IMR-90 (cell line): ENCODE results near the gene ONECUT2. TPM values are rescaled to one million over a fixed set of nuclear protein-coding genes. Genes with fewer than 3 reads are reported as not detected.

Experiments used
- ATAC-seq: fragments of 200-7000 bp; cut with Tn5 transposase; 2 replicates; pipeline ENCODE4 v1.9.1; 2020; ENCODE audit warnings: low read depth, mild to moderate bottlenecking, moderate library complexity
- BruUV-seq: library from RNA; stranded (reverse); fragments of 400-500 nt; replicated peaks from 2 replicates; lab custom pipeline; 2021; lab: Mats Ljungman, UMichigan
- CTCF ChIA-PET: fragments of 300-600 bp; formaldehyde crosslinking; extraction: SDS; loops from one replicate; lab custom pipeline; 2021; ENCODE audit warnings: antibody characterized with exemption; lab: Yijun Ruan, JAX
- POLR2A ChIA-PET: fragments of 300-600 bp; sonication (Branson Sonifier 250); formaldehyde crosslinking; loops from one replicate; lab custom pipeline; 2022; ENCODE audit warnings: antibody characterized with exemption; ENCODE audit not compliant: unreplicated experiment; lab: Charles Lee
- DNase-seq: peaks from one replicate; pipeline ENCODE4 v3.0.0; 2013
- H2AFZ ChIP-seq: replicated peaks from 2 replicates; pipeline ENCODE3; 2013; ENCODE audit warnings: low read length, mild to moderate bottlenecking; ENCODE audit not compliant: poor library complexity
- H2AK5ac ChIP-seq: 2 replicates; pipeline ENCODE4 v1.6.1; 2013; ENCODE audit warnings: low read depth, low read length, inconsistent platforms
- H2AK9ac ChIP-seq: replicated peaks from 2 replicates; pipeline ENCODE3; 2013; ENCODE audit warnings: mild to moderate bottlenecking, low read depth, low read length, moderate library complexity; ENCODE audit not compliant: poor library complexity
- H2BK120ac ChIP-seq: 2 replicates; pipeline ENCODE4 v1.6.1; 2013; ENCODE audit warnings: low read depth, low read length, inconsistent platforms
- H2BK15ac ChIP-seq: 3 replicates; pipeline ENCODE4 v1.6.1; 2013; ENCODE audit warnings: low read depth, low read length, inconsistent platforms
- H2BK20ac ChIP-seq: 2 replicates; pipeline ENCODE4 v1.6.1; 2013; ENCODE audit warnings: low read depth, mild to moderate bottlenecking, inconsistent platforms, low read length, moderate library complexity
- H2BK5ac ChIP-seq: 2 replicates; pipeline ENCODE4 v1.6.1; 2013; ENCODE audit warnings: mild to moderate bottlenecking, low read depth, low read length, inconsistent platforms; ENCODE audit not compliant: poor library complexity, severe bottlenecking
- H3K14ac ChIP-seq: replicated peaks from 2 replicates; pipeline ENCODE4 v1.6.1; 2013; ENCODE audit warnings: low read depth, low read length, inconsistent platforms
- H3K18ac ChIP-seq: 2 replicates; pipeline ENCODE4 v1.6.1; 2013; ENCODE audit warnings: low read depth, low read length, control low read depth
- H3K23ac ChIP-seq: 2 replicates; pipeline ENCODE4 v1.6.1; 2013; ENCODE audit warnings: low read depth, low read length, inconsistent platforms
- H3K27ac ChIP-seq: 2 replicates; pipeline ENCODE4 v1.5.1; 2013; ENCODE audit warnings: mild to moderate bottlenecking, control low read depth, low read length; ENCODE audit not compliant: insufficient read depth
- H3K27me3 ChIP-seq: 2 replicates; pipeline ENCODE4 v1.6.1; 2013; ENCODE audit warnings: low read length; ENCODE audit not compliant: control insufficient read depth, insufficient read depth
- H3K36me3 ChIP-seq: 2 replicates; pipeline ENCODE4 v1.6.1; 2013; ENCODE audit warnings: low read length, mixed read lengths; ENCODE audit not compliant: control insufficient read depth, insufficient read depth
- H3K4ac ChIP-seq: 2 replicates; pipeline ENCODE4 v1.6.1; 2013; ENCODE audit warnings: low read depth, low read length, inconsistent platforms
- H3K4me1 ChIP-seq: 2 replicates; pipeline ENCODE4 v1.6.1; 2013; ENCODE audit warnings: low read length, mixed read lengths; ENCODE audit not compliant: control insufficient read depth, insufficient read depth
- H3K4me2 ChIP-seq: 2 replicates; pipeline ENCODE4 v1.6.1; 2013; ENCODE audit warnings: low read depth, mild to moderate bottlenecking, control low read depth, low read length, moderate library complexity
- H3K4me3 ChIP-seq: 2 replicates; pipeline ENCODE4 v1.5.1; 2013; ENCODE audit warnings: low read depth, mild to moderate bottlenecking, control low read depth, low read length, moderate library complexity; ENCODE audit not compliant: insufficient read depth
- H3K56ac ChIP-seq: 2 replicates; pipeline ENCODE4 v1.6.1; 2013; ENCODE audit warnings: low read length, inconsistent platforms; ENCODE audit not compliant: insufficient read depth; ENCODE audit errors: extremely low read depth
- H3K79me1 ChIP-seq, 2 experiments: 2 replicates each; pipeline ENCODE4 v1.6.1; 2013; ENCODE audit warnings: low read length in 2 of 2, inconsistent platforms in 1 of 2, low read depth in 1 of 2
- H3K9ac ChIP-seq: 2 replicates; pipeline ENCODE4 v1.6.1; 2013; ENCODE audit warnings: low read depth, low read length, control low read depth
- H3K9me1 ChIP-seq: 2 replicates; pipeline ENCODE4 v1.6.1; 2013; ENCODE audit warnings: low read length, inconsistent platforms; ENCODE audit not compliant: insufficient read depth
- H3K9me3 ChIP-seq: 2 replicates; pipeline ENCODE4 v1.6.1; 2013; ENCODE audit warnings: low read length; ENCODE audit not compliant: control insufficient read depth, insufficient read depth
- H4K20me1 ChIP-seq: 2 replicates; pipeline ENCODE4 v1.6.1; 2013; ENCODE audit warnings: low read length, inconsistent platforms; ENCODE audit not compliant: insufficient read depth
- H4K5ac ChIP-seq: 2 replicates; pipeline ENCODE4 v1.6.1; 2013; ENCODE audit warnings: mild to moderate bottlenecking, low read depth, low read length, control low read depth
- H4K8ac ChIP-seq, 2 experiments: 2 replicates each; pipeline ENCODE4 v1.6.1; 2013; ENCODE audit warnings: low read depth in 2 of 2, low read length in 2 of 2, control low read depth in 1 of 2, inconsistent platforms in 1 of 2
- H4K91ac ChIP-seq: 2 replicates; pipeline ENCODE4 v1.6.1; 2013; ENCODE audit warnings: low read depth, low read length, inconsistent platforms; ENCODE audit not compliant: insufficient read depth
- CEBPB ChIP-seq: IDR thresholded peaks from 2 replicates; pipeline ENCODE4 v1.6.1; 2012; ENCODE audit warnings: low read depth, low read length, improper control_type of control experiment
- WGBS, 2 experiments: methylation state at CpG; one replicate each; pipeline versions ENCODE4 v1.1.5 to v1.1.7; 2013; ENCODE audit warnings: missing lambda C conversion rate in 2 of 2; ENCODE audit not compliant: insufficient read length in 1 of 2; ENCODE audit errors: extremely low coverage in 2 of 2; 5-methylcytosine and 5-hydroxymethylcytosine counted together
- dilution Hi-C: fragments of 300-500 bp; cut with HindIII; formaldehyde crosslinking; loops from one replicate; pipeline ENCODE4 v1.14.3; 2018; ENCODE audit warnings: low sequenced_read_pairs; ENCODE audit not compliant: unreplicated experiment
- in situ Hi-C: fragments of 300-500 bp; cut with MboI; formaldehyde crosslinking; loops from 3 replicates; pipeline ENCODE4 v1.14.3; 2019; ENCODE audit warnings: low sequenced_read_pairs, inconsistent platforms, mixed read lengths
- intact Hi-C: fragments of 100-400 bp; cut with micrococcal nuclease; formaldehyde crosslinking; loops from 2 replicates; pipeline ENCODE4 v1.10.0; 2022
- polyA plus RNA-seq, 3 experiments: library from polyadenylated mRNA; depleted of rRNA; stranded (reverse); fragments of >200 nt; gene quantifications; 2 replicates each; pipeline ENCODE4 v1.2.3, GENCODE V29; 2012; ENCODE audit warnings: low replicate concordance in 1 of 3
- total RNA-seq: library from RNA; depleted of rRNA; stranded (reverse); fragments of >200 nt; gene quantifications from 2 replicates; pipeline ENCODE4 v1.2.3, GENCODE V29; 2012

The ONECUT2 gene
- total and polyA plus RNA-seq, 2 of the 4 experiments (the other 2 are of a cell fraction), result under 0.01 to 0.02 TPM

DNA sequence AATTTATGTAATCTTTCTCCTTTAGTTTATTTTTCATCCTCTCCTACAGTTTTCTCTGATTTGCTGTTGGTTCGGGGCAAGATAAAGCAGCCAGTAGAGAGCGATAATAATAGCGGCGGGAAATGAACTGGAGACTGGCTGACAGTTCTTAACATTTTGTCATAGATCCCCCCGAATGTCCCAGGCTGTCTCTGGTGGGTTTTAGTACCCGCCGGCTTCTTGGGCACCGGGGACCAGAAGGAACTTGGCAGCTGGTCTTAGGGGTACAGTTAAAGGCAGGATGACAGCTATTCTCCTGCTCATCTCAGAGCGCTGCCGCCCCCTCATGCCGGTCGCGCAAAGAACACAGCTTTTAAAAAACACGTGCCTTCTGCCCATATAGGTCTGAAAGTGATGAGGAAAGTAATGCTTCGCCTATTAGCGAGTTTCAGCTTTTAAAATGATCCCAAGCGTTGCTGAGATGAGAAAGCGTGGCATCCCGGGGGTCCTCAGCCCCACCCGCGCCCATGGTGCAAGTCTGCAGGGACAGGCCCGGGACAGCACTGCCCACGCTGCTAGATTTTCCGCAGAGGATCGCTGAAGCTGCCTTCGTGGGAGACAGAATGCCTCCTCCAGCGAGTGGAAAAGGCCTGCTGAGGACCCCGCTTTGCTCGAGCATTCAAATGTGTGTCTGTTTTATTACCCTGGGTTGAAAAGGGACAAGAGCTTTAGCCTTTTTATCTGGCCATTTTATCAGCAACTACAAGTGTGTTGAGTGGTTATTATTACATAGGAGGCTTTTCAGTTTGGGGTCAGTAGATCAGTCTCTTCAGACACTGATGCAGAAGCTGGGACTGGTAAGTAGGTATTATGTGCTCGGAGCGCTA lies 3.8 kb downstream of the ONECUT2 start:
- Histone ChIP-seq H3K18ac (no peak overlapping the region), H3K9me1 (no peaks in the 10 kb centered on the region), H3K4ac (no peak overlapping the region), H3K4me2 (no peak overlapping the region), H2AK9ac (no peak overlapping the region), H3K4me3 (no peak overlapping the region), H2BK15ac (no peak overlapping the region), H3K9me3 (no peaks in the 10 kb centered on the region; the same call in 1 of the 2 replicates), H2AK5ac (no peak overlapping the region), H3K27me3 (peaks cover 88% of the 10 kb centered on the region), H3K4me1 (no peaks in the 10 kb centered on the region), H4K5ac (no peak overlapping the region), H2BK5ac (no peak overlapping the region), H3K79me1 (no peaks in the 10 kb centered on the region), H4K20me1 (no peaks in the 10 kb centered on the region; the same call in 1 of the 2 replicates), H3K23ac (no peak overlapping the region), H4K8ac (no peak overlapping the region), H3K56ac (no peak overlapping the region), H3K27ac (no peak overlapping the region), H4K91ac (no peak overlapping the region), H2AFZ (no peak overlapping the region), H3K14ac (no peak overlapping the region), H2BK20ac (no peak overlapping the region), H2BK120ac (no peak overlapping the region), H3K36me3 (no peaks in the 10 kb centered on the region), H3K9ac (no peak overlapping the region)
- TF ChIP-seq CEBPB, result no peak
- 4% methylated on average over 12 of the region's 31 CpGs; no CpG with 5 or more reads in 1 of the 2 experiments for WGBS, 2 experiments
- intact Hi-C loops (no loop called here), dilution Hi-C loops (no loop called here), in situ Hi-C loops (no loop called here)
- POLR2A ChIA-PET, result no interaction called here
- CTCF ChIA-PET, result interaction anchor here (0.6 kb wide), 1 partner anchor 1815 kb away, joined by 3 read pairs; no protein-coding TSS in a partner anchor
- no TSS peak for BruUV-seq
- ATAC-seq (no peak), DNase-seq (no peak)
